Heart right ventricle (tissue), 16 donors: ENCODE results near the gene ZFP57. TPM values are rescaled to one million over a fixed set of nuclear protein-coding genes. Genes with fewer than 3 reads are reported as not detected.

ENCODE experiments used
- ATAC-seq, 8 donors: fragments of 200-7000 bp; cut with Tn5 transposase; one replicate each; pipeline ENCODE4 v1.9.1; 2020; ENCODE audit warnings: mild to moderate bottlenecking in 8 of 8, moderate library complexity in 8 of 8, moderate number of reproducible peaks in 1 of 8
- DNase-seq, 2 donors: peaks; one replicate each; pipeline ENCODE4 v3.0.0-alpha.2; 2020
- H3K27ac ChIP-seq, 10 donors: fragments of 200-600 bp; sonication (generic) in 2 of 10; one replicate each; pipeline versions ENCODE4 v1.5.0 to v1.8.0; 2020 to 2022; ENCODE audit warnings: mild to moderate bottlenecking in 3 of 10
- H3K27me3 ChIP-seq, 7 donors: fragments of 200-600 bp; one replicate each; pipeline ENCODE4 v1.8.0; 2021 to 2022; ENCODE audit warnings: mild to moderate bottlenecking in 2 of 7
- H3K36me3 ChIP-seq, 9 donors: fragments of 200-600 bp; sonication (generic) in 1 of 9; one replicate each; pipeline versions ENCODE4 v1.5.0 to v1.8.0; 2020 to 2022; ENCODE audit warnings: mild to moderate bottlenecking in 2 of 9
- H3K4me1 ChIP-seq, 9 donors: fragments of 200-600 bp; sonication (generic) in 1 of 9; one replicate each; pipeline versions ENCODE4 v1.5.0 to v1.8.0; 2020 to 2022; ENCODE audit warnings: mild to moderate bottlenecking in 4 of 9
- H3K4me3 ChIP-seq, 10 donors: fragments of 200-600 bp; sonication (generic) in 2 of 10; one replicate each; pipeline versions ENCODE4 v1.5.0 to v1.8.0; 2020 to 2022; ENCODE audit warnings: mild to moderate bottlenecking in 7 of 10, moderate library complexity in 2 of 10
- H3K9me3 ChIP-seq, 11 donors: fragments of 200-600 bp in 10 of 11; sonication (generic) in 2 of 11; one replicate each; pipeline versions ENCODE4 v1.5.0 to v1.8.0; 2013 to 2022; ENCODE audit warnings: mild to moderate bottlenecking in 2 of 11, control low read depth in 1 of 11, moderate library complexity in 1 of 11
- CTCF ChIP-seq, 9 donors: fragments of 200-600 bp; sonication (generic) in 2 of 9; IDR thresholded peaks; one replicate each; pipeline versions ENCODE4 v1.5.0 to v1.8.0; 2021 to 2022; ENCODE audit warnings: antibody characterized with exemption in 9 of 9, mild to moderate bottlenecking in 5 of 9, moderate library complexity in 1 of 9
- WGBS, 2 donors: extraction: QIAGEN DNeasy Blood & Tissue Kit; methylation state at CpG; one replicate each; pipeline ENCODE4 v1.1.7; 2013; ENCODE audit warnings: inconsistent platforms in 1 of 2; 5-methylcytosine and 5-hydroxymethylcytosine counted together
- intact Hi-C, 10 donors: fragments of 100-400 bp; cut with DNase I; formaldehyde crosslinking; loops; one replicate each; pipeline versions ENCODE4 v1.11.1 to v1.14.2; 2022
- polyA plus RNA-seq, 2 donors: library from polyadenylated mRNA; stranded (reverse); fragments of 200-250 nt; gene quantifications; one replicate each; pipeline ENCODE4 v1.2.3, GENCODE V29; 2013
- total RNA-seq, 10 donors: library from RNA; stranded (reverse); fragmentation: NEBNext Ultra II Directional in 3 of 10; extraction: Animal tissue kit (Norgen Biotek cat#: 25700) in 3 of 10; gene quantifications; one replicate each; pipeline versions ENCODE4 v1.2.1 to v1.2.4, GENCODE V29; 2021 to 2023
- donor health status: Arrhythmogenic right ventricular cardiomyopathy.
- donor health status: ischemic (EF 13 %, LVEDD 7.1; RV severe dilation, severe dysfunction).
- donor health status: healthy with polysubstance abuse.
- donor health status: DM: no; HTN: yes; CAD: no.
- donor health status: DM: no; HTN: no; CAD: no.
- donor health status: ischemic (EF 25% LVEDD 6.9; RV normal size, moderate dysfunction).
- donor health status: ischemic (EF 25% LVEDD 5.7; RV mildly dilated, moderate dysfunction).
- donor health status: healthy.
- donor health status: DM: yes; HTN: yes; CAD: no.
- donor health status: Ischemic cardiomyopathy.
- donor health status: ischemic (EF 35%, LVEDD 5.7; RV mildly dilated, moderate dysfunction).
- donor health status: nonischemic (EF 11% LVEDD 7.7; RV severe dilation, severe dysfunction).
- donor health status: DM: yes; HTN: yes; CAD: no.
- donor health status: PGD.
- donor health status: ischemic (EF 29% LVEDD 5.4; RV normal size, mild dysfunction).
- donor health status: nonischemic (EF 23%, LVEDD 6.1; RV moderate dilation, normal function).

Gene ZFP57
- total and polyA plus RNA-seq, 12 donors: 0.06 to 14.7 (median 2.5) TPM; not detected in 7

- no peak for TF ChIP-seq CTCF (IDR thresholded peaks at IDR 0.05)
- Histone ChIP-seq H3K4me3 (peak overlapping the region; percentile 44 to 67 (median 58)), H3K9me3 (no peaks in the 10 kb centered on the region), H3K36me3 (peaks cover 0 to 20% (median 0%) of the 10 kb centered on the region in 9 donors), H3K4me1 (peaks cover 4 to 49% (median 34%) of the 10 kb centered on the region in 9 donors), H3K27me3 (peaks cover 0 to 20% (median 0%) of the 10 kb centered on the region in 7 donors), H3K27ac (peak overlapping the region in 9 of 10 donors; percentile 58 to 84 (median 72))
- ATAC-seq: peak; percentile 38 to 77 (median 58)
- DNase-seq: peak; percentile 80
- WGBS, 2 donors: 1% methylated on average over 37 to 51 of the region's 51 CpGs
- intact Hi-C loops: no loop called here
Observed at GRCh38 chr6:29627755-29628418, 53.1 kb downstream of the ZFP57 start.

- Histone ChIP-seq H3K27me3 (peaks cover 0 to 16% (median 0%) of the 10 kb centered on the region in 7 donors), H3K36me3 (peaks cover 0 to 28% (median 5%) of the 10 kb centered on the region in 9 donors), H3K9me3 (no peaks in the 10 kb centered on the region), H3K4me3 (peak overlapping the region; percentile 14 to 67 (median 58)), H3K4me1 (peaks cover 4 to 46% (median 32%) of the 10 kb centered on the region in 9 donors), H3K27ac (peak overlapping the region in 9 of 10 donors; percentile 58 to 84 (median 64))
- peak in 5 of 8 donors; percentile 1 to 32 (median 4) for ATAC-seq
- intact Hi-C loops: no loop called here
- 20 to 30% methylated on average over 31 of the region's 31 CpGs for WGBS, 2 donors
- no peak for DNase-seq
- no peak for TF ChIP-seq CTCF (IDR thresholded peaks at IDR 0.05)
Observed at GRCh38 chr6:29626948-29627754, 53.8 kb downstream of the ZFP57 start.

GRCh38 chr6:29625337-29625930 lies 55.5 kb downstream of the ZFP57 start:
- intact Hi-C loops: no loop called here
- Histone ChIP-seq H3K27me3 (peaks cover 0 to 4% (median 0%) of the 10 kb centered on the region in 7 donors), H3K36me3 (peaks cover 0 to 45% (median 5%) of the 10 kb centered on the region in 9 donors), H3K27ac (no peak overlapping the region), H3K4me3 (no peak overlapping the region), H3K9me3 (no peaks in the 10 kb centered on the region), H3K4me1 (peaks cover 4 to 29% (median 21%) of the 10 kb centered on the region in 9 donors)
- no peak for TF ChIP-seq CTCF (IDR thresholded peaks at IDR 0.05)
- ATAC-seq (no peak), DNase-seq (no peak)
- WGBS, 2 donors: 69 to 71% methylated on average over 7 of the region's 7 CpGs

GRCh38 chr6:29624520-29624961 lies 56.4 kb downstream of the ZFP57 start:
- no peak for DNase-seq
- TF ChIP-seq CTCF (IDR thresholded peaks at IDR 0.05): no peak
- H3K27ac ChIP-seq: no peak overlapping the region
- peaks cover 0 to 50% (median 13%) of the 10 kb centered on the region in 9 donors for H3K36me3 ChIP-seq
- H3K9me3 ChIP-seq: no peaks in the 10 kb centered on the region
- no peak for ATAC-seq
- peaks cover 4 to 24% (median 19%) of the 10 kb centered on the region in 9 donors for H3K4me1 ChIP-seq
- no peaks in the 10 kb centered on the region for H3K27me3 ChIP-seq
- intact Hi-C loops: no loop called here
- H3K4me3 ChIP-seq: no peak overlapping the region
- WGBS, 2 donors: 90 to 91% methylated on average over 3 of the region's 3 CpGs
